OCI-LY1 (cell line): ENCODE data around the gene TMEM51.

Experiments used
- H2AFZ ChIP-seq: fragments of 200-600 bp; sonication (generic), shearing (Covaris generic); 2 replicates; pipeline ENCODE4 v1.6.0; 2014; ENCODE audit warnings: antibody characterized with exemption, mild to moderate bottlenecking, low read length
- H3F3A ChIP-seq: fragments of 200-600 bp; sonication (generic), shearing (Covaris generic); 2 replicates; pipeline ENCODE4 v1.6.0; 2014; ENCODE audit warnings: mild to moderate bottlenecking, antibody characterized with exemption, low read length, moderate library complexity; ENCODE audit not compliant: insufficient read depth
- H3K27ac ChIP-seq: fragments of 200-600 bp; sonication (generic); 2 replicates; pipeline ENCODE4 v1.5.1; 2014; ENCODE audit warnings: low read length, mixed run types, mild to moderate bottlenecking, low read depth; ENCODE audit not compliant: poor library complexity, severe bottlenecking
- H3K27me3 ChIP-seq: fragments of 200-600 bp; sonication (generic); 2 replicates; pipeline ENCODE4 v1.6.0; 2014; ENCODE audit warnings: antibody characterized with exemption, mild to moderate bottlenecking, low read length, moderate library complexity; ENCODE audit not compliant: insufficient read depth
- H3K36me3 ChIP-seq: fragments of 200-600 bp; sonication (generic); 2 replicates; pipeline ENCODE4 v1.6.1; 2014; ENCODE audit warnings: mild to moderate bottlenecking, antibody characterized with exemption, low read length, moderate library complexity, mixed read lengths; ENCODE audit not compliant: insufficient read depth
- H3K4me1 ChIP-seq: fragments of 200-600 bp; sonication (generic); 2 replicates; pipeline ENCODE4 v1.5.1; 2014; ENCODE audit warnings: mild to moderate bottlenecking, low read length, moderate library complexity; ENCODE audit not compliant: insufficient read depth, severe bottlenecking
- H3K4me2 ChIP-seq: fragments of 200-600 bp; sonication (generic), shearing (Covaris generic); 2 replicates; pipeline ENCODE4 v1.6.1; 2014; ENCODE audit warnings: low read length
- H3K4me3 ChIP-seq: fragments of 200-600 bp; sonication (generic); 2 replicates; pipeline ENCODE4 v1.5.1; 2014; ENCODE audit warnings: low read length, low read depth, mild to moderate bottlenecking, mixed read lengths; ENCODE audit not compliant: poor library complexity, severe bottlenecking
- H3K79me2 ChIP-seq: fragments of 200-600 bp; shearing (Covaris generic); 2 replicates; pipeline ENCODE4 v1.6.1; 2016; ENCODE audit warnings: mixed run types, low read length, mixed read lengths; ENCODE audit not compliant: insufficient read depth
- H3K9ac ChIP-seq: fragments of 200-600 bp; sonication (generic), shearing (Covaris generic); 2 replicates; pipeline ENCODE4 v1.6.1; 2014; ENCODE audit warnings: mild to moderate bottlenecking, low read length, mixed read lengths
- H3K9me2 ChIP-seq: fragments of 200-600 bp; sonication (generic), shearing (Covaris generic); 2 replicates; pipeline ENCODE4 v1.6.1; 2014; ENCODE audit warnings: low read depth, mild to moderate bottlenecking, low read length, mixed read lengths
- H3K9me3 ChIP-seq: fragments of 200-600 bp; shearing (Covaris generic); 2 replicates; pipeline ENCODE4 v1.6.1; 2014; ENCODE audit warnings: low read length, mixed read lengths
- H4K20me1 ChIP-seq: fragments of 200-600 bp; sonication (generic), shearing (Covaris generic); 2 replicates; pipeline ENCODE4 v1.6.0; 2016; ENCODE audit warnings: mild to moderate bottlenecking, low read length; ENCODE audit not compliant: insufficient read depth
- EZH2 ChIP-seq: fragments of 200-600 bp; sonication (generic), shearing (Covaris generic); IDR thresholded peaks from 2 replicates; pipeline ENCODE4 v1.8.0; 2017; ENCODE audit warnings: borderline replicate concordance, mixed run types, mild to moderate bottlenecking, antibody characterized with exemption, low read length, moderate library complexity, mixed read lengths
- TF ChIP-seq, protein P1 (sequence below): fragments of 200-600 bp; sonication (generic), shearing (Covaris generic); IDR thresholded peaks from 2 replicates; pipeline ENCODE4 v1.5.1; 2017; ENCODE audit warnings: mild to moderate bottlenecking, antibody characterized with exemption, low read length, moderate library complexity, mixed read lengths

TMEM51 gene

DNA sequence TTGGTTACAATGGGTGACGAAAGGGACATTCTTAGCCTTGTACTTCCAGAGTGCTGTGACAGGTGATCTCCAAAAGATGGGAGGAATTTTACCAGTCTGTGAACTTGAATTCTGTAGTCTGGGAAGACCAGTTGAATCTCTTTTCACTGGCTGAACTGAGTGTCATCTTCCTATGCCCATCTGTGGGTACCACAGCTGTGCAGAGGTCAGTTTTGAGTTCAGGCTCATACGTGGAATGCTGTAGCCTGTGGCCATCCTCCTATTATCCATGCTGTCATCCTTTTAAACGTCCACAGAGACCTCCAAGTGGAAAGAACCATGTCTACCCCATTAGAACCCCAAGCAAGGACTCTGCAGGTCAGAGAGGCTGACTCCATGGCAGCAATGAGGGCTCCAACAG, 32.1 kb downstream of the TMEM51 start:
- TF ChIP-seq EZH2: no peak
- TF ChIP-seq, protein P1, sequence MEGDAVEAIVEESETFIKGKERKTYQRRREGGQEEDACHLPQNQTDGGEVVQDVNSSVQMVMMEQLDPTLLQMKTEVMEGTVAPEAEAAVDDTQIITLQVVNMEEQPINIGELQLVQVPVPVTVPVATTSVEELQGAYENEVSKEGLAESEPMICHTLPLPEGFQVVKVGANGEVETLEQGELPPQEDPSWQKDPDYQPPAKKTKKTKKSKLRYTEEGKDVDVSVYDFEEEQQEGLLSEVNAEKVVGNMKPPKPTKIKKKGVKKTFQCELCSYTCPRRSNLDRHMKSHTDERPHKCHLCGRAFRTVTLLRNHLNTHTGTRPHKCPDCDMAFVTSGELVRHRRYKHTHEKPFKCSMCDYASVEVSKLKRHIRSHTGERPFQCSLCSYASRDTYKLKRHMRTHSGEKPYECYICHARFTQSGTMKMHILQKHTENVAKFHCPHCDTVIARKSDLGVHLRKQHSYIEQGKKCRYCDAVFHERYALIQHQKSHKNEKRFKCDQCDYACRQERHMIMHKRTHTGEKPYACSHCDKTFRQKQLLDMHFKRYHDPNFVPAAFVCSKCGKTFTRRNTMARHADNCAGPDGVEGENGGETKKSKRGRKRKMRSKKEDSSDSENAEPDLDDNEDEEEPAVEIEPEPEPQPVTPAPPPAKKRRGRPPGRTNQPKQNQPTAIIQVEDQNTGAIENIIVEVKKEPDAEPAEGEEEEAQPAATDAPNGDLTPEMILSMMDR: no peak
- no peak overlapping the region for H3K9ac ChIP-seq
- no peak overlapping the region for H3K4me3 ChIP-seq
- H3K4me1 ChIP-seq: no peaks in the 10 kb centered on the region
- no peak overlapping the region for H2AFZ ChIP-seq
- H3K27me3 ChIP-seq: no peaks in the 10 kb centered on the region
- H3K27ac ChIP-seq: no peak overlapping the region
- H3K36me3 ChIP-seq: no peaks in the 10 kb centered on the region
- H3K79me2 ChIP-seq: no peaks in the 10 kb centered on the region
- H4K20me1 ChIP-seq: no peaks in the 10 kb centered on the region
- no peaks in the 10 kb centered on the region for H3F3A ChIP-seq
- no peak overlapping the region for H3K4me2 ChIP-seq
- H3K9me3 ChIP-seq: no peaks in the 10 kb centered on the region
- H3K9me2 ChIP-seq: no peaks in the 10 kb centered on the region

DNA sequence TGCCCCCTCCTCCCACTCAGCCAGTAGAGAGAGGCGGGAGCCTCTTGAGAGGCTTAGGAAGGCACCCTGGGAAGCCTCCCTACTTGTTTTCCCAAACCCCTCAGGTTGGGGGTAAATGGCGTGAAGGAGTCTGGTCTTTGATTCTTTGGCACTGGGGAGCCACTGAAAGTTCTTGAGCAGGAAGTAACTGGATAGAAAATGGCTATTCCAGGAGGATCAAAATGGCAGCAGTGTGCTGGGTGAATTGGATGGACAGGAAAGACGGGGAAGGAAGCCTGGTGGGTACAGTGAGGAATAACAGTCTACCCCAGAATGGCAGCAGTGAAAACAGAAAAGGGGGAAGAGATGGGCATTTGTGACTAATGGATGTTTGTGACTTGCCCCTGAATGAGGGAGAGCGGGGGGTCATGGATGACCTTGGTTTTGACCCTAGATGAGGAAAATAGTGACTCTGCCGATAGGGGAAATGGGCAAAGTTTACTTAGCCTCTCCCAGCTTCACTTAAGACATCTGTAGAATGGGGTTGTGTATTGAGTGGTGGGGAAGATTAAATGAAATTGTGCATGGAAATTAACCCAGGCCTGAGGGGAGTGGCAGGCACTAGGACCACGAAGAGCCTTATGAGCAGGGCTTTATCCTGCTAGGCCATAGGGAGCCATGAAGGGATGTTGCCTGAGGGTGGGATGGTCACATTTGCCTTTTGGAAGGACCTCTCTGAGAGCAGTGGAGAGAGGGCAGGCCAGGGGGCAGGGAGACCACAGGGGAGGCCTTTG, 32.7 kb downstream of the TMEM51 start:
- H3K27ac ChIP-seq: no peak overlapping the region
- H3K79me2 ChIP-seq: no peaks in the 10 kb centered on the region
- H3K4me2 ChIP-seq: no peak overlapping the region
- no peaks in the 10 kb centered on the region for H3K4me1 ChIP-seq
- no peak overlapping the region for H3K9ac ChIP-seq
- H3K27me3 ChIP-seq: no peaks in the 10 kb centered on the region
- TF ChIP-seq, protein P1: no peak
- TF ChIP-seq EZH2: no peak
- no peaks in the 10 kb centered on the region for H3K36me3 ChIP-seq
- no peak overlapping the region for H2AFZ ChIP-seq
- H3K9me2 ChIP-seq: no peaks in the 10 kb centered on the region
- no peaks in the 10 kb centered on the region for H3F3A ChIP-seq
- H4K20me1 ChIP-seq: no peaks in the 10 kb centered on the region
- H3K4me3 ChIP-seq: no peak overlapping the region
- no peaks in the 10 kb centered on the region for H3K9me3 ChIP-seq

DNA sequence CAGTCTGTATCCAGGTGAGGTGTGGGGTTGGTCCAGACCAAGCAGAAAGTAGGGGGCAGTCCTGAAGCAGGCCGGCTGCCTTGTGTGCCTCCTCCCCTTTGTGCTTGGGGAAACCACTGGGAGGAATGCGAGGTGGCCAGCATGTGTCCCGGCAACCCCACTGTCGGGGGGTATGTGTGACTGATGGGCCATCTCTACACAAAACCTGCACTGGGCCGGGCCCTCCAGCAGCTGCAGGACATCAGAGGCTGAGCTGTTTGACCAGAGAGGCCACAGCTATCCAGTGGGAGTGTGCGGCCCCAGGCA, 33.3 kb downstream of the TMEM51 start:
- Histone ChIP-seq H3K79me2 (no peaks in the 10 kb centered on the region), H3K27me3 (no peaks in the 10 kb centered on the region), H3K4me2 (no peak overlapping the region), H2AFZ (no peak overlapping the region), H3K36me3 (no peaks in the 10 kb centered on the region), H3K27ac (no peak overlapping the region), H3F3A (no peaks in the 10 kb centered on the region), H3K9ac (no peak overlapping the region), H4K20me1 (no peaks in the 10 kb centered on the region), H3K9me2 (no peaks in the 10 kb centered on the region), H3K9me3 (no peaks in the 10 kb centered on the region), H3K4me1 (no peaks in the 10 kb centered on the region), H3K4me3 (no peak overlapping the region)
- TF ChIP-seq, protein P1: no peak
- TF ChIP-seq EZH2: no peak
